Natural killer cell treated with Interleukin-12 subunit alpha and Interleukin-12 subunit beta and Interleukin-15 and Interleukin-18, amount 100 ng/mL, for 72 hours (primary cell): ENCODE data around the gene GTF3C5. TPM values are rescaled to one million over a fixed set of nuclear protein-coding genes. Genes with fewer than 3 reads are reported as not detected.
A peak's percentile ranks its signal among the peaks of the same experiment; 100 is the strongest.
"Not testable (repeated sequence)": the region's sequence is repeated elsewhere in the genome, so short reads cannot be mapped to it uniquely, and the experiment has no call there.

Source experiments
- ATAC-seq, 2 donors: fragments of 150-1000 bp; cut with Tn5 transposase in 1 of 2; sonication (Bioruptor Pico), chemical (Tn5 transposase) in 1 of 2; 2 replicates each; pipeline ENCODE4 v1.10.0; 2021
- DNase-seq: peaks from one replicate; pipeline ENCODE4 v3.0.0; 2022; ENCODE audit warnings: low spot score
- H3K27ac Mint-ChIP-seq, 2 donors: 1 replicate in 1 of 2; 2 replicates in 1 of 2; pipeline ENCODE4 v1.8.0; 2022; ENCODE audit warnings: mixed read lengths in 2 of 2, mild to moderate bottlenecking in 1 of 2, moderate library complexity in 1 of 2
- H3K27me3 Mint-ChIP-seq, 2 donors: 1 replicate in 1 of 2; 2 replicates in 1 of 2; pipeline ENCODE4 v1.8.0; 2022; ENCODE audit warnings: mixed read lengths in 2 of 2
- H3K36me3 Mint-ChIP-seq: one replicate; pipeline ENCODE4 v1.8.0; 2022; ENCODE audit warnings: mixed read lengths
- H3K4me1 Mint-ChIP-seq, 2 donors: 1 replicate in 1 of 2; 2 replicates in 1 of 2; pipeline ENCODE4 v1.8.0; 2022; ENCODE audit warnings: low read depth in 2 of 2, mixed read lengths in 2 of 2, mild to moderate bottlenecking in 1 of 2
- H3K4me3 Mint-ChIP-seq: one replicate; pipeline ENCODE4 v1.8.0; 2022; ENCODE audit warnings: mixed read lengths
- H3K9me3 Mint-ChIP-seq: 2 replicates; pipeline ENCODE4 v1.8.0; 2022; ENCODE audit warnings: mixed read lengths
- total RNA-seq, 2 donors: library from RNA; stranded (reverse); gene quantifications; one replicate each; pipeline ENCODE4 v1.2.3, GENCODE V29; 2022

The GTF3C5 gene
- total RNA-seq, 2 donors from 2014 or later, result 69.2 to 81.4 TPM

DNA sequence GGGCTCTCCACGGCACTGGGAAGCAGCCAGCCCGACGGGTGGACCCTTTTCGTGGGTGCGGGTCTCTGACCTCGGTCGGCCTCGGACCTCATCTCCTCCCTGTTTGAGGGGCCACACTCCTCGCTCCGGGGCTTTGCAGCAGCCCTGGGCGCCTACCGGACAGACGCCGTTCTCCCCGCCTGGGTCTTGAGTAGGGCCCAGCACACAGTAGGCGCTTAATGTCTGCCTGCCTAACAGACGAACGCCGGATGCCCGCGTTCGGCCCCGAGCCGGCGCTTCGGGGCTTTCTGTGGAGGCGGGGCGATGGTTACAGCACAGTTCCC, 842 bp upstream of the GTF3C5 start:
- Mint-ChIP-seq H3K36me3 (no peaks in the 10 kb centered on the region), H3K27me3 (no peaks in the 10 kb centered on the region), H3K4me3 (peak overlapping the region; percentile 90), H3K4me1 (peaks cover 27 to 36% of the 10 kb centered on the region in 2 donors), H3K27ac (peak overlapping the region; percentile 88 to 96), H3K9me3 (no peaks in the 10 kb centered on the region)
- ATAC-seq (peak in 1 of 2 donors; percentile 41), DNase-seq (no peak)

- Mint-ChIP-seq H3K4me1 (peaks cover 27 to 36% of the 10 kb centered on the region in 2 donors), H3K36me3 (no peaks in the 10 kb centered on the region), H3K27ac (peak overlapping the region; percentile 88 to 96)
Measured at GRCh38 chr9:133031130-133031422, 279 bp downstream of the GTF3C5 start.

DNA sequence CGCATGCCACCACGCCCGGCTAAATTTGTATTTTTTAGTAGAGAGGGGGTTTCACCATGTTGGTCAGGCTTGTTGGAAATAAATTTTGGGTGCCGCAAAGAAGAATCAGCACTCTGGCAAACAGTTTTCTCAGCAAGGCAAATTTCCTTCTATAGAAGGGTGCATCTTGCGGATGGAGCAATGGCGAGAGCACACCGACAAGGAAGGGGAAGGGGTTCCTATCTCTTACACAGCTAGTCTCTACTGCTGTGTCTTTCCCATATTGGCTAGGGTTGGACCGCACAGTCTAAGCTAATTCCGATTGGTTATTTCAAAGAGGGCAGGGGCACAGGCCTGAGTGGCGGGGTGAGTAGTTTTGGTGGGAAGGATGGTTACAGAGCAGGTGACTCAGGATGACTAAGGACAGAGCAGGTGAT, 707 bp downstream of the GTF3C5 start:
- DNase-seq, result no peak
- H3K9me3 Mint-ChIP-seq, result no peaks in the 10 kb centered on the region
- peak overlapping the region; percentile 90 for H3K4me3 Mint-ChIP-seq
- H3K27ac Mint-ChIP-seq, result peak overlapping the region; percentile 88 to 96
- no peaks in the 10 kb centered on the region for H3K36me3 Mint-ChIP-seq
- H3K4me1 Mint-ChIP-seq, result peaks cover 27 to 36% of the 10 kb centered on the region in 2 donors
- ATAC-seq, result no peak
- H3K27me3 Mint-ChIP-seq, result no peaks in the 10 kb centered on the region

More at GRCh38 chr9:133031130-133031422, 279 bp downstream of the GTF3C5 start:
- no peak for DNase-seq
- Mint-ChIP-seq H3K27me3 (no peaks in the 10 kb centered on the region), H3K4me3 (peak overlapping the region; percentile 90), H3K9me3 (no peaks in the 10 kb centered on the region)
- no peak for ATAC-seq

DNA sequence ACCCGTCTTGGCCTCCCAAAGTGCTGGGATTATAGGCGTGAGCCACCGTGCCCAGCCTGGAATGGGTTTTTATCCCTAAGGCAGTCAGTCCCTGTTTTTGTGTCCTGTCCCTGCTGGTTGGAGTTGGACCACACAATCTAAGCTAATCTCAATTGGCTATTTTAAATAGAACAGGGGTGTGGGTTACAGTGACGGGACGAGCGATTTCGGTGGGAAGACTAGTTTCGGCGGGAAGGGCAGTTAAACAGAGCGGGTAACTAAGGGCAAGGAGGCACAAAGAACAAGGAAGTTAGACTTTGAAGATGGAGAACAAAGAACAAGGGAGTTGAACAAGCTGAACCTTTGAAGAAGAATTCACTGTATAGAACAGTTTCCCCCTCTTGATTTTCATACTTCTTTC, 1.4 kb downstream of the GTF3C5 start:
- Mint-ChIP-seq H3K27ac (peak overlapping the region; percentile 88 to 96), H3K27me3 (no peaks in the 10 kb centered on the region), H3K36me3 (no peaks in the 10 kb centered on the region), H3K4me1 (peaks cover 27 to 36% of the 10 kb centered on the region in 2 donors), H3K4me3 (peak overlapping the region; percentile 90), H3K9me3 (no peaks in the 10 kb centered on the region)
- DNase-seq, result no peak
- ATAC-seq, result no peak

- Mint-ChIP-seq H3K4me1 (peaks cover 29 to 40% of the 10 kb centered on the region in 2 donors), H3K27ac (no peak overlapping the region), H3K27me3 (no peaks in the 10 kb centered on the region), H3K4me3 (no peak overlapping the region), H3K36me3 (no peaks in the 10 kb centered on the region), H3K9me3 (no peaks in the 10 kb centered on the region)
- DNase-seq (no peak), ATAC-seq (no peak)
Measured at GRCh38 chr9:133035669-133036068, 4.9 kb downstream of the GTF3C5 start.

- Mint-ChIP-seq H3K4me3 (no peak overlapping the region), H3K36me3 (peaks cover 4% of the 10 kb centered on the region), H3K27me3 (no peaks in the 10 kb centered on the region), H3K4me1 (peaks cover 9 to 17% of the 10 kb centered on the region in 2 donors), H3K9me3 (no peaks in the 10 kb centered on the region), H3K27ac (no peak overlapping the region)
- ATAC-seq, result no peak
- DNase-seq, result no peak
Measured at GRCh38 chr9:133037775-133038515, 7.1 kb downstream of the GTF3C5 start.

- H3K4me1 Mint-ChIP-seq, ATAC-seq, H3K36me3 Mint-ChIP-seq, H3K27me3 Mint-ChIP-seq, H3K4me3 Mint-ChIP-seq, H3K27ac Mint-ChIP-seq, H3K9me3 Mint-ChIP-seq, DNase-seq: not testable (repeated sequence)
Measured at GRCh38 chr9:133040892-133041479, 10.2 kb downstream of the GTF3C5 start.

GRCh38 chr9:133041958-133042357, 11.2 kb downstream of the GTF3C5 start:
- H3K36me3 Mint-ChIP-seq, result peaks cover 4% of the 10 kb centered on the region
- H3K9me3 Mint-ChIP-seq, result no peaks in the 10 kb centered on the region
- DNase-seq (no peak), ATAC-seq (no peak)
- peaks cover 6 to 9% of the 10 kb centered on the region in 2 donors for H3K4me1 Mint-ChIP-seq
- no peaks in the 10 kb centered on the region for H3K27me3 Mint-ChIP-seq
- no peak overlapping the region for H3K4me3 Mint-ChIP-seq
- H3K27ac Mint-ChIP-seq, result no peak overlapping the region

- no peak for ATAC-seq
- peaks cover 6 to 9% of the 10 kb centered on the region in 2 donors for H3K4me1 Mint-ChIP-seq
- H3K36me3 Mint-ChIP-seq, result peaks cover 4% of the 10 kb centered on the region
- no peak overlapping the region for H3K4me3 Mint-ChIP-seq
- H3K27ac Mint-ChIP-seq, result no peak overlapping the region
- no peak for DNase-seq
- H3K9me3 Mint-ChIP-seq, result no peaks in the 10 kb centered on the region
- no peaks in the 10 kb centered on the region for H3K27me3 Mint-ChIP-seq
Measured at GRCh38 chr9:133042676-133043075, 11.9 kb downstream of the GTF3C5 start.

DNA sequence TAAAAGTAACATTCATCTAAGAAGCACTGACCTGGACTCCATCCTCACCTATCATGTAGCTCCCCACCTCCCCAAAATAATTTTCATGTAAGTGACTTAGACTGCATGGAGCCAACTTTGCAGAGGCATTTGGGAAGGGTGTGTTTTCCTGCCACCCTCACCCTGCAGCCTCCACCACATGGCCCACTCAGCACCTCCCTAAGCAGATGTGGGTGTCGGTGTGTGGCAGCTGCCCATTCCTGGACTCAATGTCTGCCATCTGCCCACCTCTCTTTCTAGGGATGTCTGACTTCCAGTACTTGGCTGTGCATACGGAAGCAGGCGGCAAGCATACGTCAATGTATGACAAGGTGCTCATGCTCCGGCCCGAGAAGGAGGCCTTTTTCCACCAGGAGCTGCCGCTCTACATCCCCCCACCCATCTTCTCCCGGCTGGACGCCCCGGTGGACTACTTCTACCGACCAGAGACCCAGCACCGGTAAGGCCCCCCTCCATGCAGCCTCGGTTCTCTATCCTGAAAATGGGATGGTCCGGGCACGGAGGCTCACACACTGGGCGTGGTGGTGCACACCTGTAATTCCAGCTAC, 12.7 kb downstream of the GTF3C5 start:
- DNase-seq (no peak), ATAC-seq (no peak)
- peaks cover 5 to 6% of the 10 kb centered on the region in 2 donors for H3K4me1 Mint-ChIP-seq
- H3K36me3 Mint-ChIP-seq, result peaks cover 4% of the 10 kb centered on the region
- no peaks in the 10 kb centered on the region for H3K27me3 Mint-ChIP-seq
- no peak overlapping the region for H3K27ac Mint-ChIP-seq
- no peaks in the 10 kb centered on the region for H3K9me3 Mint-ChIP-seq
- H3K4me3 Mint-ChIP-seq, result no peak overlapping the region

GRCh38 chr9:133044125-133044524, 13.3 kb downstream of the GTF3C5 start:
- ATAC-seq (no peak), DNase-seq (no peak)
- Mint-ChIP-seq H3K36me3 (peaks cover 4% of the 10 kb centered on the region), H3K4me3 (no peak overlapping the region), H3K9me3 (no peaks in the 10 kb centered on the region), H3K4me1 (peaks cover 5 to 6% of the 10 kb centered on the region in 2 donors), H3K27ac (no peak overlapping the region), H3K27me3 (no peaks in the 10 kb centered on the region)

GRCh38 chr9:133044661-133045060, 13.9 kb downstream of the GTF3C5 start:
- H3K4me1 Mint-ChIP-seq, result peaks cover 5 to 6% of the 10 kb centered on the region in 2 donors
- H3K36me3 Mint-ChIP-seq, result peaks cover 4% of the 10 kb centered on the region
- H3K9me3 Mint-ChIP-seq, result no peaks in the 10 kb centered on the region
- no peak overlapping the region for H3K27ac Mint-ChIP-seq
- DNase-seq (no peak), ATAC-seq (no peak)
- no peaks in the 10 kb centered on the region for H3K27me3 Mint-ChIP-seq
- no peak overlapping the region for H3K4me3 Mint-ChIP-seq

- ATAC-seq (no peak), DNase-seq (no peak)
- H3K27me3 Mint-ChIP-seq, result no peaks in the 10 kb centered on the region
- no peaks in the 10 kb centered on the region for H3K9me3 Mint-ChIP-seq
- no peak overlapping the region for H3K27ac Mint-ChIP-seq
- H3K4me1 Mint-ChIP-seq, result peaks cover 1 to 2% of the 10 kb centered on the region in 2 donors
- peaks cover 4% of the 10 kb centered on the region for H3K36me3 Mint-ChIP-seq
- H3K4me3 Mint-ChIP-seq, result no peak overlapping the region
Measured at GRCh38 chr9:133045132-133045531, 14.3 kb downstream of the GTF3C5 start.

DNA sequence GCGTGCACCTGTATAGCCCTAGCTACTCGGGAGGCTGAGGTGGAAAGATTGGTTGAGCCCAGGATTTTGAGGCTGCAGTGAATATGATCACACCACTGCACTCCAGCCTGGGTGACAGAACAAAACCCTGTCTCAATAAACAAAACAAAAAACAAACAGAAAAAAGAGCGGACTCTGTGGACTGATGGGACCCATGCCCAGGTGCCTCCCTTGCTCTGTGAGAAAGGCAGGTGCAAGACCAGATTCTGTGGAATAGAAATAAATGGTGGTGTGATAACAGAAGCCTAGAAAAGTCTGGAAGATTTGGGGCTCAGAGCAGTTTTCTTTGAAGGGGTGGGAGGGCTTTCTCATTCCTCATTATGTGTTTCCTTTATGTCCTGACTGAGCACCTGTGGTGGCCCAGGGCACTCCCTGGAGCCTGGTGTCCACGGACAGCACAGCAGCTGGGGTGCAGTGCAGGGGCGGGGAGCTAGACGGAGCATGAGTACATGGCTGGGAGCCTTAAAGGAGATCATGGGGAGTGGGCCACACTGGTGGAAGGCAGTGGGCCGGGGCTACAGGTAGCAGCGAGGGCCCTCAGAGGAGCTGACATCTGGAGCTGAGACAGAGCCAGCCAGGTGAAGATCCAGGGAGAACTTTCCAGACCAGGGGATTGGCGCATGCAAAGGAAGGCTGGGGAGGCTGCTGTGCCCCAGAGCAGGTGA, 15.6 kb downstream of the GTF3C5 start:
- ATAC-seq (no peak), DNase-seq (no peak)
- H3K9me3 Mint-ChIP-seq, result no peaks in the 10 kb centered on the region
- H3K4me3 Mint-ChIP-seq, result no peak overlapping the region
- H3K36me3 Mint-ChIP-seq, result peaks cover 4% of the 10 kb centered on the region
- no peaks in the 10 kb centered on the region for H3K27me3 Mint-ChIP-seq
- H3K4me1 Mint-ChIP-seq, result no peaks in the 10 kb centered on the region
- H3K27ac Mint-ChIP-seq, result no peak overlapping the region
